Adrenal gland (tissue), 12 donors: ENCODE data around the gene ANGPTL4. TPM values are rescaled to one million over a fixed set of nuclear protein-coding genes. Genes with fewer than 3 reads are reported as not detected.

Experiments used
- DNase-seq, 7 donors: peaks; one replicate each; pipeline ENCODE4 v3.0.0-alpha.2; 2019 to 2020
- H3K27ac ChIP-seq, 5 donors: fragments of 200-600 bp; sonication (generic) in 4 of 5; 1 replicate in 3 of 5; 2 replicates in 2 of 5; pipeline versions ENCODE4 v1.5.1 to v1.8.0; 2016 to 2020; ENCODE audit warnings: mild to moderate bottlenecking in 1 of 5
- H3K27me3 ChIP-seq: fragments of 200-600 bp; 2 replicates; pipeline ENCODE4 v1.8.0; 2021
- H3K36me3 ChIP-seq, 2 donors: fragments of 200-600 bp; replicated peaks in 1 of 2; 1 replicate in 1 of 2; 2 replicates in 1 of 2; pipeline versions ENCODE4 v1.5.1 to v1.8.0; 2018 to 2022
- H3K4me1 ChIP-seq, 2 donors: fragments of 200-600 bp; replicated peaks in 1 of 2; 1 replicate in 1 of 2; 2 replicates in 1 of 2; pipeline versions ENCODE4 v1.5.1 to v1.8.0; 2018 to 2021
- H3K4me3 ChIP-seq, 4 donors: fragments of 200-600 bp; sonication (generic) in 3 of 4; one replicate each; pipeline ENCODE4 v1.5.1; 2016 to 2018
- H3K9me3 ChIP-seq, 3 donors: fragments of 200-600 bp; sonication (generic) in 1 of 3; replicated peaks in 1 of 3; 1 replicate in 2 of 3; 2 replicates in 1 of 3; pipeline versions ENCODE4 v1.5.1 to v1.8.0; 2016 to 2021
- CTCF ChIP-seq, 6 experiments: fragments of 450-650 bp in 4 of 6; fragments of 200-600 bp in 2 of 6; sonication (generic) in 1 of 6; IDR thresholded peaks; 1 replicate in 5 of 6; 2 replicates in 1 of 6; pipeline versions ENCODE4 v1.5.1 to v1.8.0; 2016 to 2021; ENCODE audit warnings: antibody characterized with exemption in 6 of 6, mild to moderate bottlenecking in 2 of 6, moderate library complexity in 1 of 6
- POLR2A ChIP-seq, 2 donors: fragments of 450-650 bp; IDR thresholded peaks; one replicate each; pipeline ENCODE4 v1.6.1; 2017; ENCODE audit warnings: antibody characterized with exemption in 2 of 2, mild to moderate bottlenecking in 2 of 2, moderate library complexity in 1 of 2
- WGBS, 4 donors: extraction: QIAGEN DNeasy Blood & Tissue Kit in 2 of 4; methylation state at CpG; one replicate each; pipeline versions ENCODE4 v1.1.5 to v1.1.7; 2013 to 2017; 5-methylcytosine and 5-hydroxymethylcytosine counted together
- intact Hi-C, 2 donors: fragments of 100-400 bp; cut with DNase I; formaldehyde crosslinking; loops; one replicate each; pipeline versions ENCODE4 v1.14.1 to v1.15.0; 2022 to 2023
- polyA plus RNA-seq, 3 donors: library from polyadenylated mRNA; stranded (reverse); fragments of 200-250 nt in 2 of 3; fragments of 350-450 nt in 1 of 3; fragmentation: Illumina TruSeq in 1 of 3; extraction: RNeasy Lipid Tissue Mini Kit (QIAGEN cat#74804) in 1 of 3; gene quantifications; one replicate each; pipeline ENCODE4 v1.2.3, GENCODE V29; 2013 to 2014
- total RNA-seq, 9 donors: library from RNA; depleted of rRNA in 4 of 9; stranded (reverse); fragments of >200 nt in 4 of 9; fragments of 120-200 nt in 1 of 9; fragmentation: NEBNext Ultra II Directional in 1 of 9; extraction: Animal tissue kit (Norgen Biotek cat#: 25700) in 1 of 9; gene quantifications; one replicate each; pipeline versions ENCODE4 v1.1.0 to v1.2.4, GENCODE V29; 2013 to 2023
- donor health status: healthy with polysubstance abuse.
- donor health status: Bipolar disorder and iron deficiency.
- donor health status: DM: yes; HTN: yes; CAD: no.
- donor health status: DM: no; HTN: no; CAD: no.
- donor health status: DM: no; HTN: no; CAD: no.
- donor health status: DM: yes; HTN: yes; CAD: no.

Gene ANGPTL4
- total and polyA plus RNA-seq, 12 donors, result 0.33 to 141 (median 27.1) TPM

DNA sequence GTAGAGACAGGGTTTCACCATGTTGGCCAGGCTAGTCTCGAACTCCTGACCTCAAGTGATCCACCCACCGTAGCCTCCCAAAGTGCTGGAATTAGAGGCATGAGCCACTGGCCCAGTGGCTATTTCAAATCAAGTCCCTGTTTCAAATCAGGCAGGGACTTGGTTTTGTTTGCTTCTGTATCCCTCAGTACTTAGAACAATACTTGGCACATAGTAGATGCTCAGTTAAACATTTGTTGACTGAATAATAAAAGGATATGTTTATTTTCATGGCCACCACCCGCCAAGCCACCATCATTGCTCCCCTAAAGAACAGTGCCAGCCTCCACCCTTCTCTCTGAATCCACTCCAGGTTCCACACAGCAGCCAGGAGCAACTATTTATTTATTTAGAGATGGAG is 38.5 kb upstream of the ANGPTL4 start:
- 93 to 96% (median 95%) methylated on average over 3 of the region's 3 CpGs for WGBS, 4 donors
- no peak overlapping the region for H3K27ac ChIP-seq
- TF ChIP-seq POLR2A (IDR thresholded peaks at IDR 0.05) (no peak), CTCF (IDR thresholded peaks at IDR 0.05) (no peak)

DNA sequence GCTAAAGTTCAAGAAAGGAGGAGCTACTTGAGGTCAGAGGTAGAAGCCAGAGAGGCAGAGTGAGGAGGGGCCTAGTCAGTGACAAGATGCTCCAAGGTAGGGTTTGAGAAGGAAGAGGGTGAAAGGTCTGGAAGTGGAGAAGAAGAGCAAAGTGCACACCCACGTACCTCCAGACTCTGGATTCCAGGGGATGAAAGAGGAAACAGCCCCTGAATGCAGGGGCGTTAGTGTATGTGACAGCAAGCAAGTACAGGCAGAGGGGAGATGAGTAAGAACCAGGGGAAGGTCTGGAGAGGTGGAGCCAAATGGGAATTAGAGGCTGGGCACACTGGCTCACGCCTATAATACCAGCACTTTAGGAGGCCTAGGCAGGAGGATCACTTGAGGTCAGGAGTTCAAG is 34.0 kb upstream of the ANGPTL4 start:
- Histone ChIP-seq H3K9me3 (no peaks in the 10 kb centered on the region), H3K36me3 (no peaks in the 10 kb centered on the region), H3K27ac (no peak overlapping the region), H3K4me3 (no peak overlapping the region), H3K4me1 (peaks cover 0 to 7% of the 10 kb centered on the region in 2 donors), H3K27me3 (peaks cover 22% of the 10 kb centered on the region)
- TF ChIP-seq CTCF (IDR thresholded peaks at IDR 0.05) (no peak), POLR2A (IDR thresholded peaks at IDR 0.05) (no peak)
- WGBS, 4 donors, result 59 to 81% (median 78%) methylated on average over 3 of the region's 3 CpGs
- no peak for DNase-seq
- intact Hi-C loops, result no loop called here

More for the DNA sequence above, 38.5 kb upstream of the ANGPTL4 start:
- H3K36me3 ChIP-seq, result peaks cover 0 to 14% of the 10 kb centered on the region in 2 donors
- no peaks in the 10 kb centered on the region for H3K9me3 ChIP-seq
- peaks cover 11 to 21% of the 10 kb centered on the region in 2 donors for H3K4me1 ChIP-seq
- DNase-seq, result no peak
- intact Hi-C loops, result no loop called here
- H3K4me3 ChIP-seq, result no peak overlapping the region
- no peaks in the 10 kb centered on the region for H3K27me3 ChIP-seq

GRCh38 chr19:8331263-8331845 is 32.6 kb upstream of the ANGPTL4 start:
- H3K36me3 ChIP-seq, result no peaks in the 10 kb centered on the region
- H3K27me3 ChIP-seq, result peaks cover 31% of the 10 kb centered on the region
- TF ChIP-seq CTCF (IDR thresholded peaks at IDR 0.05) (no peak), POLR2A (IDR thresholded peaks at IDR 0.05) (no peak)
- H3K9me3 ChIP-seq, result no peaks in the 10 kb centered on the region
- H3K4me3 ChIP-seq, result no peak overlapping the region
- no peak for DNase-seq
- intact Hi-C loops, result no loop called here
- WGBS, 4 donors, result 68 to 85% (median 75%) methylated on average over 7 to 8 of the region's 8 CpGs
- H3K4me1 ChIP-seq, result peaks cover 0 to 7% of the 10 kb centered on the region in 2 donors
- no peak overlapping the region for H3K27ac ChIP-seq

- no peak for DNase-seq
- Histone ChIP-seq H3K9me3 (no peaks in the 10 kb centered on the region), H3K36me3 (no peaks in the 10 kb centered on the region), H3K4me3 (no peak overlapping the region), H3K27ac (no peak overlapping the region), H3K27me3 (peaks cover 31% of the 10 kb centered on the region), H3K4me1 (peaks cover 0 to 9% of the 10 kb centered on the region in 2 donors)
- TF ChIP-seq CTCF (IDR thresholded peaks at IDR 0.05), result no peak
- TF ChIP-seq POLR2A (IDR thresholded peaks at IDR 0.05), result no peak
- 18 to 29% (median 25%) methylated on average over 14 to 52 of the region's 52 CpGs for WGBS, 4 donors
- intact Hi-C loops, result no loop called here
Observed at GRCh38 chr19:8332976-8333766, 30.8 kb upstream of the ANGPTL4 start.
